ENCODE data around the gene FLOT2. TPM values are rescaled to one million over a fixed set of nuclear protein-coding genes. Genes with fewer than 3 reads are reported as not detected.

The FLOT2 gene
- total and polyA plus RNA-seq, 2 donors (not counting 1 experiment from before 2014, with no cell fraction given) = 196 to 270 TPM

GRCh38 chr17:28908640-28909167 lies 11.2 kb upstream of the FLOT2 start:
- no peaks in the 10 kb centered on the region for H3K4me1 Mint-ChIP-seq
- Histone ChIP-seq H3K27me3 (replicated peaks in 1 of 4; ENCODE audit: control extremely low read depth in 1 of 4, control insufficient read depth in 3 of 4, insufficient read depth in 4 of 4, low read length in 3 of 4) (no peaks in the 10 kb centered on the region), H2AFZ (ENCODE audit: insufficient read depth, low read depth, low read length, poor library complexity, severe bottlenecking) (no peak overlapping the region), H4K20me1 (ENCODE audit: control insufficient read depth, insufficient read depth, low read length, poor library complexity, severe bottlenecking) (peaks cover 15% of the 10 kb centered on the region), H3K9ac (ENCODE audit: low read length) (no peak overlapping the region), H3K4me2 (replicated peaks; ENCODE audit: low read depth, low read length, poor library complexity, severe bottlenecking) (no peak overlapping the region), H3K4me3 (ENCODE audit: control extremely low read depth in 1 of 5, extremely low read depth in 1 of 5, insufficient read depth in 1 of 5, low read depth in 2 of 5, low read length in 4 of 5) (no peak overlapping the region), H3K27ac (ENCODE audit: low read length in 2 of 2) (no peak overlapping the region), H3K79me2 (ENCODE audit: control insufficient read depth, insufficient read depth, low read length) (peaks cover 3% of the 10 kb centered on the region), H3K4me1 (ENCODE audit: control insufficient read depth in 2 of 2, insufficient read depth in 2 of 2, low read length in 2 of 2) (no peaks in the 10 kb centered on the region), H3K36me3 (replicated peaks in 1 of 2; ENCODE audit: control extremely low read depth in 1 of 2, control insufficient read depth in 1 of 2, extremely low read depth in 1 of 2, insufficient read depth in 2 of 2, low read length in 1 of 2) (peaks cover 6 to 80% of the 10 kb centered on the region in 2 experiments), H3K9me3 (ENCODE audit: control extremely low read depth in 1 of 3, control insufficient read depth in 2 of 3, insufficient read depth in 1 of 3, low read length in 2 of 3) (no peaks in the 10 kb centered on the region)
- WGBS (ENCODE audit: insufficient coverage) = 92% methylated on average over 2 of the region's 6 CpGs
- DNase-seq (no peak), ATAC-seq (ENCODE audit: low read depth) (no peak)
- H3K27ac Mint-ChIP-seq = no peak overlapping the region
- POLR2A ChIA-PET = interaction anchor here (0.5 to 1.0 kb wide), 2 partner anchors 41 to 250 kb away, joined by 3 to 6 read pairs; no protein-coding TSS in a partner anchor
- no peak for TF ChIP-seq CTCF (IDR thresholded peaks at IDR 0.05)
- TF ChIP-seq EZH2 (IDR thresholded peaks at IDR 0.05; ENCODE audit: borderline replicate concordance, insufficient read depth, low read depth, low read length, poor library complexity, severe bottlenecking) = no peak
- CTCF ChIA-PET = interaction anchor here (0.6 to 8.9 kb wide), 9 partner anchors 8 to 182 kb away, joined by 3 to 91 read pairs (median 6); partner anchors contain the start of genes FLOT2 and TLCD1
- no peaks in the 10 kb centered on the region for H3K9me3 Mint-ChIP-seq (ENCODE audit: insufficient read depth)
- intact Hi-C loops (cut with micrococcal nuclease) = no loop called here
- H3K4me3 Mint-ChIP-seq = no peak overlapping the region
- H3K27me3 Mint-ChIP-seq = no peaks in the 10 kb centered on the region

GRCh38 chr17:28907709-28908475 lies 10.4 kb upstream of the FLOT2 start:
- H3K27ac Mint-ChIP-seq = peak overlapping the region; percentile 32
- ChIA-PET CTCF (interaction anchor here (1.3 to 8.9 kb wide), 5 partner anchors 9 to 181 kb away, joined by 3 to 91 read pairs (median 8); partner anchors contain the start of genes FLOT2 and TLCD1), POLR2A (interaction anchor here (1.0 kb wide), 1 partner anchor 42 kb away, joined by 3 read pairs; no protein-coding TSS in a partner anchor)
- H3K27me3 ChIP-seq (replicated peaks in 1 of 4; ENCODE audit: control extremely low read depth in 1 of 4, control insufficient read depth in 3 of 4, insufficient read depth in 4 of 4, low read length in 3 of 4) = no peaks in the 10 kb centered on the region
- H3K79me2 ChIP-seq (ENCODE audit: control insufficient read depth, insufficient read depth, low read length) = peaks cover 2% of the 10 kb centered on the region
- H3K4me1 Mint-ChIP-seq = peaks cover 4% of the 10 kb centered on the region
- no peak overlapping the region for H3K4me3 ChIP-seq (ENCODE audit: control extremely low read depth in 1 of 5, extremely low read depth in 1 of 5, insufficient read depth in 1 of 5, low read depth in 2 of 5, low read length in 4 of 5)
- H3K9me3 Mint-ChIP-seq (ENCODE audit: insufficient read depth) = no peaks in the 10 kb centered on the region
- H3K9me3 ChIP-seq (ENCODE audit: control extremely low read depth in 1 of 3, control insufficient read depth in 2 of 3, insufficient read depth in 1 of 3, low read length in 2 of 3) = no peaks in the 10 kb centered on the region
- no CpG with 5 or more reads among the region's 3 CpGs for WGBS (ENCODE audit: insufficient coverage)
- no peak overlapping the region for H3K4me2 ChIP-seq (replicated peaks; ENCODE audit: low read depth, low read length, poor library complexity, severe bottlenecking)
- TF ChIP-seq EZH2 (IDR thresholded peaks at IDR 0.05; ENCODE audit: borderline replicate concordance, insufficient read depth, low read depth, low read length, poor library complexity, severe bottlenecking) (no peak), CTCF (IDR thresholded peaks at IDR 0.05) (no peak)
- no peak overlapping the region for H3K9ac ChIP-seq (ENCODE audit: low read length)
- no peak for ATAC-seq (ENCODE audit: low read depth)
- H4K20me1 ChIP-seq (ENCODE audit: control insufficient read depth, insufficient read depth, low read length, poor library complexity, severe bottlenecking) = peaks cover 15% of the 10 kb centered on the region
- H2AFZ ChIP-seq (ENCODE audit: insufficient read depth, low read depth, low read length, poor library complexity, severe bottlenecking) = no peak overlapping the region
- intact Hi-C loops (cut with micrococcal nuclease) = no loop called here
- DNase-seq = no peak
- peaks cover 0 to 4% of the 10 kb centered on the region in 2 donors for H3K4me1 ChIP-seq (ENCODE audit: control insufficient read depth in 2 of 2, insufficient read depth in 2 of 2, low read length in 2 of 2)
- H3K4me3 Mint-ChIP-seq = no peak overlapping the region
- H3K27me3 Mint-ChIP-seq = no peaks in the 10 kb centered on the region
- H3K36me3 ChIP-seq (replicated peaks in 1 of 2; ENCODE audit: control extremely low read depth in 1 of 2, control insufficient read depth in 1 of 2, extremely low read depth in 1 of 2, insufficient read depth in 2 of 2, low read length in 1 of 2) = peaks cover 5 to 72% of the 10 kb centered on the region in 2 experiments
- H3K27ac ChIP-seq (ENCODE audit: low read length in 2 of 2) = no peak overlapping the region

All from B cell (primary cell).